T-helper 1 cell treated with Interleukin-12 subunit alpha and Interleukin-12 subunit beta and Interleukin-4 antibody, amounts not matched to agents 30 μg/mL and 1 μg/mL, for 36 hours (primary cell): Measurements from ENCODE around the gene CNPPD1.
A peak's percentile ranks its signal among the peaks of the same experiment; 100 is the strongest.
"Not testable (repeated sequence)": the region's sequence is repeated elsewhere in the genome, so short reads cannot be mapped to it uniquely, and the experiment has no call there.

Experiments used
- H3K27ac Mint-ChIP-seq: one replicate; pipeline ENCODE4 v1.8.0; 2021; ENCODE audit warnings: mild to moderate bottlenecking, mixed read lengths
- H3K27me3 Mint-ChIP-seq: one replicate; pipeline ENCODE4 v1.8.0; 2021; ENCODE audit warnings: low read depth, mixed read lengths
- H3K36me3 Mint-ChIP-seq: one replicate; pipeline ENCODE4 v1.8.0; 2021; ENCODE audit warnings: low read depth, mixed read lengths
- H3K4me1 Mint-ChIP-seq: one replicate; pipeline ENCODE4 v1.8.0; 2021; ENCODE audit warnings: low read depth, mixed read lengths
- H3K4me3 Mint-ChIP-seq: one replicate; pipeline ENCODE4 v1.8.0; 2021; ENCODE audit warnings: mild to moderate bottlenecking, moderate library complexity, mixed read lengths
- H3K9me3 Mint-ChIP-seq: one replicate; pipeline ENCODE4 v1.8.0; 2021; ENCODE audit warnings: mixed read lengths

The CNPPD1 gene

GRCh38 chr2:219213486-219214071 is 36.9 kb upstream of the CNPPD1 start:
- no peaks in the 10 kb centered on the region for H3K27me3 Mint-ChIP-seq
- no peak overlapping the region for H3K27ac Mint-ChIP-seq
- no peak overlapping the region for H3K4me3 Mint-ChIP-seq
- H3K9me3 Mint-ChIP-seq = no peaks in the 10 kb centered on the region
- H3K4me1 Mint-ChIP-seq = peaks cover 43% of the 10 kb centered on the region
- peaks cover 25% of the 10 kb centered on the region for H3K36me3 Mint-ChIP-seq

GRCh38 chr2:219213026-219213415 is 36.3 kb upstream of the CNPPD1 start:
- Mint-ChIP-seq H3K36me3 (peaks cover 31% of the 10 kb centered on the region), H3K4me3 (no peak overlapping the region), H3K27ac (no peak overlapping the region), H3K27me3 (no peaks in the 10 kb centered on the region), H3K9me3 (no peaks in the 10 kb centered on the region), H3K4me1 (peaks cover 48% of the 10 kb centered on the region)

GRCh38 chr2:219210886-219211362 is 34.2 kb upstream of the CNPPD1 start:
- H3K9me3 Mint-ChIP-seq = no peaks in the 10 kb centered on the region
- H3K36me3 Mint-ChIP-seq = peaks cover 31% of the 10 kb centered on the region
- H3K4me3 Mint-ChIP-seq = no peak overlapping the region
- H3K27ac Mint-ChIP-seq = peak overlapping the region; percentile 87
- peaks cover 43% of the 10 kb centered on the region for H3K4me1 Mint-ChIP-seq
- H3K27me3 Mint-ChIP-seq = no peaks in the 10 kb centered on the region

GRCh38 chr2:219210196-219210885 is 33.6 kb upstream of the CNPPD1 start:
- Mint-ChIP-seq H3K9me3 (no peaks in the 10 kb centered on the region), H3K4me1 (peaks cover 43% of the 10 kb centered on the region), H3K27me3 (no peaks in the 10 kb centered on the region), H3K4me3 (no peak overlapping the region), H3K36me3 (peaks cover 31% of the 10 kb centered on the region), H3K27ac (peak overlapping the region; percentile 88)

- Mint-ChIP-seq H3K27me3 (no peaks in the 10 kb centered on the region), H3K9me3 (peaks cover 1% of the 10 kb centered on the region), H3K4me1 (peaks cover 41% of the 10 kb centered on the region), H3K4me3 (no peak overlapping the region), H3K27ac (peak overlapping the region; percentile 88), H3K36me3 (peaks cover 27% of the 10 kb centered on the region)
Observed at GRCh38 chr2:219209236-219210195, 32.8 kb upstream of the CNPPD1 start.

GRCh38 chr2:219207884-219208740 is 31.4 kb upstream of the CNPPD1 start:
- H3K9me3 Mint-ChIP-seq = peaks cover 4% of the 10 kb centered on the region
- peak overlapping the region; percentile 73 for H3K27ac Mint-ChIP-seq
- peaks cover 38% of the 10 kb centered on the region for H3K4me1 Mint-ChIP-seq

GRCh38 chr2:219207134-219207883 is 30.6 kb upstream of the CNPPD1 start:
- peaks cover 17% of the 10 kb centered on the region for H3K36me3 Mint-ChIP-seq
- H3K9me3 Mint-ChIP-seq = peaks cover 4% of the 10 kb centered on the region
- peaks cover 38% of the 10 kb centered on the region for H3K4me1 Mint-ChIP-seq
- H3K27me3 Mint-ChIP-seq = no peaks in the 10 kb centered on the region
- peak overlapping the region; percentile 86 for H3K4me3 Mint-ChIP-seq
- peak overlapping the region; percentile 67 for H3K27ac Mint-ChIP-seq

More at GRCh38 chr2:219207884-219208740, 31.4 kb upstream of the CNPPD1 start:
- Mint-ChIP-seq H3K4me3 (peak overlapping the region; percentile 86), H3K27me3 (no peaks in the 10 kb centered on the region), H3K36me3 (peaks cover 17% of the 10 kb centered on the region)

- Mint-ChIP-seq H3K27ac (peak within 1 kb of the TSS; percentile 94), H3K4me3 (peak within 1 kb of the TSS; percentile 86), H3K27me3 (no peaks in the 10 kb centered on the region), H3K36me3 (peaks cover 15% of the 10 kb centered on the region), H3K4me1 (peaks cover 35% of the 10 kb centered on the region), H3K9me3 (peaks cover 4% of the 10 kb centered on the region)
Observed at GRCh38 chr2:219206328-219207133, 29.8 kb upstream of the CNPPD1 start, which contains the start of gene ZFAND2B. Gene ZFAND2B, plus strand, starts transcription at chr2:219206782. Its CDS starts 206 bp downstream, at chr2:219206988.

- H3K9me3 Mint-ChIP-seq = peaks cover 4% of the 10 kb centered on the region
- peak overlapping the region; percentile 86 for H3K4me3 Mint-ChIP-seq
- H3K27me3 Mint-ChIP-seq = no peaks in the 10 kb centered on the region
Observed at GRCh38 chr2:219205981-219206327, 29.2 kb upstream of the CNPPD1 start.

GRCh38 chr2:219205165-219205538 is 28.4 kb upstream of the CNPPD1 start:
- no peaks in the 10 kb centered on the region for H3K27me3 Mint-ChIP-seq
- no peak overlapping the region for H3K27ac Mint-ChIP-seq
- peaks cover 4% of the 10 kb centered on the region for H3K9me3 Mint-ChIP-seq
- H3K4me1 Mint-ChIP-seq = peaks cover 30% of the 10 kb centered on the region
- H3K36me3 Mint-ChIP-seq = peaks cover 15% of the 10 kb centered on the region
- H3K4me3 Mint-ChIP-seq = no peak overlapping the region

More at GRCh38 chr2:219205981-219206327, 29.2 kb upstream of the CNPPD1 start:
- H3K36me3 Mint-ChIP-seq = peaks cover 15% of the 10 kb centered on the region
- peak overlapping the region; percentile 94 for H3K27ac Mint-ChIP-seq
- peaks cover 32% of the 10 kb centered on the region for H3K4me1 Mint-ChIP-seq

- Mint-ChIP-seq H3K4me3 (no peak overlapping the region), H3K9me3 (peaks cover 4% of the 10 kb centered on the region), H3K27ac (no peak overlapping the region), H3K36me3 (peaks cover 11% of the 10 kb centered on the region), H3K4me1 (peaks cover 25% of the 10 kb centered on the region), H3K27me3 (no peaks in the 10 kb centered on the region)
Observed at GRCh38 chr2:219204425-219205164, 27.9 kb upstream of the CNPPD1 start.

GRCh38 chr2:219201331-219201730 is 24.6 kb upstream of the CNPPD1 start:
- not testable (repeated sequence) for H3K36me3 Mint-ChIP-seq, H3K4me1 Mint-ChIP-seq, H3K27me3 Mint-ChIP-seq, H3K4me3 Mint-ChIP-seq, H3K9me3 Mint-ChIP-seq, H3K27ac Mint-ChIP-seq
